Pons (tissue), 1 donor: ENCODE data around the gene NKIRAS2.

Experiments used
- DNase-seq: peaks from one replicate; pipeline ENCODE4 v3.0.0-alpha.2; 2016; ENCODE audit warnings: low spot score

The NKIRAS2 gene

GRCh38 chr17:42026857-42027589 is 7.1 kb downstream of the NKIRAS2 start:
- DNase-seq = no peak

- no peak for DNase-seq
Observed at GRCh38 chr17:42027590-42027889, 7.7 kb downstream of the NKIRAS2 start.

GRCh38 chr17:42027961-42028790 is 8.3 kb downstream of the NKIRAS2 start:
- DNase-seq = no peak

- no peak for DNase-seq
Observed at GRCh38 chr17:42028791-42029127, 8.9 kb downstream of the NKIRAS2 start.

- DNase-seq = no peak
Observed at GRCh38 chr17:42031584-42031983, 11.7 kb downstream of the NKIRAS2 start.

- no peak for DNase-seq
Observed at GRCh38 chr17:42034059-42034458, 14.2 kb downstream of the NKIRAS2 start.

- no peak for DNase-seq
Observed at GRCh38 chr17:42038221-42038973, 18.5 kb downstream of the NKIRAS2 start.

GRCh38 chr17:42039794-42040763 is 20.2 kb downstream of the NKIRAS2 start:
- DNase-seq = no peak

- no peak for DNase-seq
Observed at GRCh38 chr17:42040818-42041217, 20.9 kb downstream of the NKIRAS2 start.

- DNase-seq = no peak
Observed at GRCh38 chr17:42041619-42042018, 21.7 kb downstream of the NKIRAS2 start.

GRCh38 chr17:42042598-42043319 is 22.9 kb downstream of the NKIRAS2 start:
- DNase-seq = no peak

GRCh38 chr17:42045719-42046118 is 25.8 kb downstream of the NKIRAS2 start:
- DNase-seq = no peak

- DNase-seq = no peak
Observed at GRCh38 chr17:42047343-42047742, 27.5 kb downstream of the NKIRAS2 start.

GRCh38 chr17:42049834-42050392 is 30.0 kb downstream of the NKIRAS2 start:
- DNase-seq = no peak

- peak; percentile 35 for DNase-seq
Observed at GRCh38 chr17:42050393-42051012, 30.6 kb downstream of the NKIRAS2 start, which contains the start of gene C17orf113. Gene C17orf113, minus strand, starts transcription at chr17:42050601. Its CDS starts 7,225 bp downstream, at chr17:42043376.

- DNase-seq = no peak
Observed at GRCh38 chr17:42051013-42051400, 31.1 kb downstream of the NKIRAS2 start.

GRCh38 chr17:42051645-42052044 is 31.8 kb downstream of the NKIRAS2 start:
- no peak for DNase-seq

- DNase-seq = no peak
Observed at GRCh38 chr17:42052346-42052877, 32.5 kb downstream of the NKIRAS2 start.

- DNase-seq = no peak
Observed at GRCh38 chr17:42053731-42054500, 34.0 kb downstream of the NKIRAS2 start.
